ENCODE measurements around the gene DPF1.
"Not testable (repeated sequence)": the region's sequence is repeated elsewhere in the genome, so short reads cannot be mapped to it uniquely, and the experiment has no call there.

DNA sequence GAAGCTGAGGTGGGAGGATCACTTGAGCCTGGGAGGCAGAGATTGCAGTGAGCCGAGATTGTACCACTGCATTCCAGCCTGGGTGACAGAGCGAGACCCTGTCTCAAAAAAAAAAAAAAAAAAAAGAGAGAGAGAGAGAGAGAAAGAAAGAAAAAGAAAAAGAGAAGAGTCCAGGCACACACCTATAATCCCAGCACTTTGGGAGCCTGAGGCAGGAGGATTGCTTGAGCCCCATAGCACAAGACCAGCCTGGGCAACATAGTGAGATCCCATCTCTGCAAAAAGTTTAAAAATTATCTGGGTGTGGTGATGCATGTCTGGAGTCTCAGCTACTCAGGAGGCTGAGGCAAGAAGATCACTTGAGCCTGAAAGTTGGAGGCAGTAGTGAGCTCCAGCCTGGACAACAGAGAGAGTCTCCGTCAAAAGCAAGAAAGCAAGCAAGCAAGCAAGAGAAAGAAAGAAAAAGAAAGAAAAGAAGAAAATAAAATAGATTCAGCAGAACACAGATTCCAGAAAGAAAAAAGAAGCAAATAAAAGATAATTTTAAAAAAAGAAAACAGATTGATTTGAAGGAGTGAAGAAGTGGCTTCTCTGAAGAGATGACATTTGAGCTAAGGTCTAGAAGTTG lies 6.6 kb upstream of the DPF1 start:
- TF ChIP-seq, protein P1, sequence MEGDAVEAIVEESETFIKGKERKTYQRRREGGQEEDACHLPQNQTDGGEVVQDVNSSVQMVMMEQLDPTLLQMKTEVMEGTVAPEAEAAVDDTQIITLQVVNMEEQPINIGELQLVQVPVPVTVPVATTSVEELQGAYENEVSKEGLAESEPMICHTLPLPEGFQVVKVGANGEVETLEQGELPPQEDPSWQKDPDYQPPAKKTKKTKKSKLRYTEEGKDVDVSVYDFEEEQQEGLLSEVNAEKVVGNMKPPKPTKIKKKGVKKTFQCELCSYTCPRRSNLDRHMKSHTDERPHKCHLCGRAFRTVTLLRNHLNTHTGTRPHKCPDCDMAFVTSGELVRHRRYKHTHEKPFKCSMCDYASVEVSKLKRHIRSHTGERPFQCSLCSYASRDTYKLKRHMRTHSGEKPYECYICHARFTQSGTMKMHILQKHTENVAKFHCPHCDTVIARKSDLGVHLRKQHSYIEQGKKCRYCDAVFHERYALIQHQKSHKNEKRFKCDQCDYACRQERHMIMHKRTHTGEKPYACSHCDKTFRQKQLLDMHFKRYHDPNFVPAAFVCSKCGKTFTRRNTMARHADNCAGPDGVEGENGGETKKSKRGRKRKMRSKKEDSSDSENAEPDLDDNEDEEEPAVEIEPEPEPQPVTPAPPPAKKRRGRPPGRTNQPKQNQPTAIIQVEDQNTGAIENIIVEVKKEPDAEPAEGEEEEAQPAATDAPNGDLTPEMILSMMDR (IDR thresholded peaks at IDR 0.05; ENCODE audit: low read depth, low read length): not testable (repeated sequence)
- TF ChIP-seq EZH2phosphoT487 (IDR thresholded peaks at IDR 0.05; ENCODE audit: low read depth): not testable (repeated sequence)
